HEK293 (cell line): ENCODE measurements around the gene TMEM42.

ENCODE experiments used
- CTCF ChIA-PET: fragments of 350-600 bp; formaldehyde crosslinking; extraction: SDS; loops from one replicate; lab custom pipeline; 2021; ENCODE audit warnings: antibody characterized with exemption; lab: Yijun Ruan, JAX
- POLR2A ChIA-PET: fragments of 300-600 bp; formaldehyde crosslinking; extraction: SDS; loops from one replicate; lab custom pipeline; 2020; ENCODE audit warnings: antibody characterized with exemption, inconsistent platforms; lab: Yijun Ruan, JAX
- H3K27ac ChIP-seq: fragments of 200-500 bp; sonication (Bioruptor generic); 2 replicates; pipeline ENCODE4 v1.5.1; 2014; ENCODE audit warnings: low read depth, low read length, control low read depth, inconsistent platforms; ENCODE audit errors: extremely low read depth
- H3K36me3 ChIP-seq, 2 experiments: fragments of 200-500 bp in 1 of 2; sonication (Bioruptor generic) in 1 of 2; 1 replicate in 1 of 2; 2 replicates in 1 of 2; pipeline ENCODE4 v1.5.1; 2014 to 2017; ENCODE audit warnings: inconsistent platforms in 2 of 2, low read length in 2 of 2; ENCODE audit not compliant: control insufficient read depth in 2 of 2, insufficient read depth in 1 of 2
- H3K4me1 ChIP-seq: fragments of 200-500 bp; sonication (Bioruptor generic); 2 replicates; pipeline ENCODE4 v1.5.1; 2014; ENCODE audit warnings: mild to moderate bottlenecking, low read length, inconsistent platforms; ENCODE audit not compliant: control insufficient read depth, insufficient read depth
- H3K4me3 ChIP-seq: 2 replicates; pipeline ENCODE4 v1.5.1; 2011; ENCODE audit warnings: low read depth, mild to moderate bottlenecking, control low read depth, low read length, moderate library complexity
- H3K9me3 ChIP-seq: fragments of 200-500 bp; sonication (Bioruptor generic); 2 replicates; pipeline ENCODE4 v1.5.1; 2014; ENCODE audit warnings: low read depth, low read length, inconsistent platforms; ENCODE audit not compliant: control insufficient read depth, insufficient read depth
- EGR2 ChIP-seq: fragments of 450-650 bp; formaldehyde crosslinking; IDR thresholded peaks from 2 replicates; pipeline ENCODE4 v1.5.1; 2016; ENCODE audit warnings: low read depth, missing biosample characterization, missing genetic modification characterization
- GLI2 ChIP-seq: fragments of 450-650 bp; formaldehyde crosslinking; IDR thresholded peaks from 2 replicates; pipeline ENCODE4; 2017; ENCODE audit warnings: missing biosample characterization, missing genetic modification characterization, low read depth, borderline replicate concordance
- HOXC10 ChIP-seq: sonication (generic); formaldehyde crosslinking; IDR thresholded peaks from 2 replicates; pipeline ENCODE4 v1.8.1; 2023; ENCODE audit warnings: mild to moderate bottlenecking, missing genetic modification reagents
- KLF1 ChIP-seq: fragments of 450-650 bp; formaldehyde crosslinking; IDR thresholded peaks from 2 replicates; pipeline ENCODE4 v1.5.1; 2016; ENCODE audit warnings: missing biosample characterization, missing genetic modification characterization
- WT1 ChIP-seq: fragments of 450-650 bp; formaldehyde crosslinking; IDR thresholded peaks from 2 replicates; pipeline ENCODE4 v1.5.1; 2016; ENCODE audit warnings: missing biosample characterization, missing genetic modification characterization
- YY2 ChIP-seq: fragments of 450-650 bp; formaldehyde crosslinking; IDR thresholded peaks from 2 replicates; pipeline ENCODE4 v1.5.1; 2016; ENCODE audit warnings: missing biosample characterization, missing genetic modification characterization
- ZBTB1 ChIP-seq: fragments of 450-650 bp; formaldehyde crosslinking; IDR thresholded peaks from 2 replicates; pipeline ENCODE4 v1.5.1; 2016; ENCODE audit warnings: missing biosample characterization, missing genetic modification characterization
- ZBTB20 ChIP-seq: fragments of 450-650 bp; formaldehyde crosslinking; IDR thresholded peaks from 2 replicates; pipeline ENCODE4 v1.5.1; 2016; ENCODE audit warnings: missing biosample characterization, missing genetic modification characterization
- ZNF10 ChIP-seq: fragments of 450-650 bp; formaldehyde crosslinking; IDR thresholded peaks from 2 replicates; pipeline ENCODE4 v1.5.1; 2017; ENCODE audit warnings: missing biosample characterization, missing genetic modification characterization
- ZNF132 ChIP-seq: fragments of 450-650 bp; formaldehyde crosslinking; IDR thresholded peaks from 2 replicates; pipeline ENCODE4 v1.5.1; 2017; ENCODE audit warnings: missing biosample characterization, missing genetic modification characterization, borderline replicate concordance
- ZNF138 ChIP-seq: fragments of 450-650 bp; formaldehyde crosslinking; IDR thresholded peaks from 2 replicates; pipeline ENCODE4 v1.5.1; 2016; ENCODE audit warnings: missing biosample characterization, missing genetic modification characterization, borderline replicate concordance
- ZNF146 ChIP-seq: fragments of 450-650 bp; formaldehyde crosslinking; IDR thresholded peaks from 2 replicates; pipeline ENCODE4 v1.5.1; 2016; ENCODE audit warnings: missing biosample characterization, missing genetic modification characterization
- ZNF202 ChIP-seq: fragments of 450-650 bp; formaldehyde crosslinking; IDR thresholded peaks from 2 replicates; pipeline ENCODE4 v1.5.1; 2016; ENCODE audit warnings: missing biosample characterization, missing genetic modification characterization, borderline replicate concordance
- ZNF24 ChIP-seq: fragments of 450-650 bp; formaldehyde crosslinking; IDR thresholded peaks from 2 replicates; pipeline ENCODE4 v1.5.1; 2016; ENCODE audit warnings: missing biosample characterization, missing genetic modification characterization
- ZNF274 ChIP-seq, 2 experiments: fragments of 200-500 bp in 1 of 2; fragments of 450-650 bp in 1 of 2; sonication (Bioruptor generic) in 1 of 2; formaldehyde crosslinking in 1 of 2; IDR thresholded peaks; 2 replicates each; pipeline versions ENCODE4 v1.5.1 to v1.6.1; 2014 to 2016; ENCODE audit warnings: borderline replicate concordance in 1 of 2, inconsistent platforms in 1 of 2, low read length in 1 of 2, missing biosample characterization in 1 of 2, missing genetic modification characterization in 1 of 2
- ZNF302 ChIP-seq: fragments of 450-650 bp; formaldehyde crosslinking; IDR thresholded peaks from 2 replicates; pipeline ENCODE4 v1.5.1; 2016; ENCODE audit warnings: missing biosample characterization, missing genetic modification characterization, low read depth
- ZNF37A ChIP-seq: fragments of 450-650 bp; IDR thresholded peaks from 2 replicates; pipeline ENCODE4 v1.5.1; 2018; ENCODE audit warnings: missing biosample characterization, missing genetic modification characterization
- ZNF433 ChIP-seq: fragments of 450-650 bp; formaldehyde crosslinking; IDR thresholded peaks from 2 replicates; pipeline ENCODE4 v1.5.1; 2016; ENCODE audit warnings: missing biosample characterization, missing genetic modification characterization, low read depth
- ZNF488 ChIP-seq: fragments of 450-650 bp; formaldehyde crosslinking; IDR thresholded peaks from 2 replicates; pipeline ENCODE4 v1.5.1; 2016; ENCODE audit warnings: missing biosample characterization, missing genetic modification characterization
- ZNF501 ChIP-seq: fragments of 450-650 bp; formaldehyde crosslinking; IDR thresholded peaks from 2 replicates; pipeline ENCODE4 v1.5.1; 2016; ENCODE audit warnings: missing biosample characterization, missing genetic modification characterization
- ZNF510 ChIP-seq: fragments of 450-650 bp; formaldehyde crosslinking; IDR thresholded peaks from 2 replicates; pipeline ENCODE4 v1.5.1; 2018; ENCODE audit warnings: mild to moderate bottlenecking, missing genetic modification characterization, missing biosample characterization; ENCODE audit not compliant: insufficient replicate concordance
- ZNF514 ChIP-seq: fragments of 450-650 bp; formaldehyde crosslinking; IDR thresholded peaks from 2 replicates; pipeline ENCODE4 v1.5.1; 2016; ENCODE audit warnings: missing biosample characterization, missing genetic modification characterization
- ZNF544 ChIP-seq: fragments of 450-650 bp; formaldehyde crosslinking; IDR thresholded peaks from 2 replicates; pipeline ENCODE4 v1.5.0; 2017; ENCODE audit warnings: missing biosample characterization, missing genetic modification characterization
- ZNF560 ChIP-seq: fragments of 450-650 bp; formaldehyde crosslinking; IDR thresholded peaks from 2 replicates; pipeline ENCODE4 v1.5.1; 2017; ENCODE audit warnings: missing biosample characterization, missing genetic modification characterization, borderline replicate concordance
- ZNF596 ChIP-seq: fragments of 450-650 bp; IDR thresholded peaks from 2 replicates; pipeline ENCODE4 v1.5.0; 2018; ENCODE audit warnings: missing biosample characterization, mild to moderate bottlenecking, missing genetic modification characterization, moderate library complexity
- ZNF629 ChIP-seq: fragments of 450-650 bp; formaldehyde crosslinking; IDR thresholded peaks from 2 replicates; pipeline ENCODE4 v1.5.1; 2017; ENCODE audit warnings: missing biosample characterization, missing genetic modification characterization
- ZNF692 ChIP-seq: fragments of 450-650 bp; formaldehyde crosslinking; IDR thresholded peaks from 2 replicates; pipeline ENCODE4 v1.5.1; 2016; ENCODE audit warnings: missing biosample characterization, missing genetic modification characterization
- ZNF768 ChIP-seq: fragments of 450-650 bp; formaldehyde crosslinking; IDR thresholded peaks from 2 replicates; pipeline ENCODE4 v1.5.1; 2018; ENCODE audit warnings: missing biosample characterization, mild to moderate bottlenecking, missing genetic modification characterization
- TF ChIP-seq, protein P1 (sequence below): fragments of 450-650 bp; formaldehyde crosslinking; IDR thresholded peaks from 2 replicates; pipeline ENCODE4 v1.5.1; 2016; ENCODE audit warnings: missing biosample characterization, missing genetic modification characterization
- TF ChIP-seq, protein P2 (sequence below): fragments of 450-650 bp; formaldehyde crosslinking; IDR thresholded peaks from 2 replicates; pipeline ENCODE4 v1.5.1; 2017; ENCODE audit warnings: missing biosample characterization, mild to moderate bottlenecking, missing genetic modification characterization, moderate library complexity

Gene TMEM42

DNA sequence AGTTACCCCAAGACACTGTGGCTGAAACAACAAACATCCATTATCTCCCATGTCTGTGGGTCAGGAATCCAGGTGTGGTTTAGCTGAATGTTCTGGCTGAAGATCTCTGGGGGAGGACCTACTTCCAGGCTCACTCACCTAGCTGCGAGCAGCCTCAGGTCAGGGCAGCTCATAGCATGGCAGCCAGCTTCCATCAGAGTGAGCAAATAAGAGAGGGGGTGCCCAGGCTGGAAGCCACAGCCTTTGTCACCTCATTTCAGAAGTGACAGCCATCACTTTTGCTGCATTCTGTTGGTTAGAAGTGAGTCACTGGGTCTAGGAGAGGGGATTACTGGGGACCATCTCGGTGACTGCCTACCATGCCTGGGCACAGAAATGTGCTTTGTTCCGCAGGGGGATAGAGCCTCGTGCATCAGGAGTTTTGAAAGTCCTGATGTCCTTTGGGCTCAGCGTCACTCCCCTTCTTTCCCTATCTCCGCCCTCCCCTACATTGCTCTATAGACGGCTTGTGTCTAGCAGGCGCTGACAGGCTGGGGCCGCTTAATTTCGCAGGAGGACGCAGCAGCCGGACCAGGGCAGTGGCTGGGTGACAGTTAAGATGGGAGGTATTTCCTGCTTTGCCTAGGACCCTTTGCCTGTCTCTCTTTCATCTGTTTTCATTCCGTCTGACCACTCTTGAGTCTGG lies 38.1 kb downstream of the TMEM42 start (continued):
- no peak for TF ChIP-seq ZNF488 (tag by site-specific recombination)
- TF ChIP-seq YY2 (tag by site-specific recombination): no peak

- no peak for TF ChIP-seq ZNF132 (tag by site-specific recombination)
- no peak for TF ChIP-seq ZNF24 (tag by site-specific recombination)
- TF ChIP-seq ZNF501 (tag by site-specific recombination): no peak
- no peak for TF ChIP-seq WT1 (tag by site-specific recombination)
- no peak for TF ChIP-seq ZNF37A
- no peak for TF ChIP-seq EGR2 (tag by site-specific recombination)
- no peak for TF ChIP-seq ZNF433 (tag by site-specific recombination)
- no peak for TF ChIP-seq ZNF202 (tag by site-specific recombination)
- no peak for TF ChIP-seq ZNF596
- no peak for TF ChIP-seq ZNF629
- no peak for TF ChIP-seq ZNF692
- TF ChIP-seq, protein P1, sequence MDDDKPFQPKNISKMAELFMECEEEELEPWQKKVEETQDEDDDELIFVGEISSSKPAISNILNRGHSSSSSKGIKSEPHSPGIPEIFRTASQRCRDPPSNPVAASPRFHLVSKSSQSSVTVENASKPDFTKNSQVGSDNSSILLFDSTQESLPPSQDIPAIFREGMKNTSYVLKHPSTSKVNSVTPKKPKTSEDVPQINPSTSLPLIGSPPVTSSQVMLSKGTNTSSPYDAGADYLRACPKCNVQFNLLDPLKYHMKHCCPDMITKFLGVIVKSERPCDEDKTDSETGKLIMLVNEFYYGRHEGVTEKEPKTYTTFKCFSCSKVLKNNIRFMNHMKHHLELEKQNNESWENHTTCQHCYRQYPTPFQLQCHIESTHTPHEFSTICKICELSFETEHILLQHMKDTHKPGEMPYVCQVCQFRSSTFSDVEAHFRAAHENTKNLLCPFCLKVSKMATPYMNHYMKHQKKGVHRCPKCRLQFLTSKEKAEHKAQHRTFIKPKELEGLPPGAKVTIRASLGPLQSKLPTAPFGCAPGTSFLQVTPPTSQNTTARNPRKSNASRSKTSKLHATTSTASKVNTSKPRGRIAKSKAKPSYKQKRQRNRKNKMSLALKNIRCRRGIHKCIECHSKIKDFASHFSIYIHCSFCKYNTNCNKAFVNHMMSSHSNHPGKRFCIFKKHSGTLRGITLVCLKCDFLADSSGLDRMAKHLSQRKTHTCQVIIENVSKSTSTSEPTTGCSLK (tag by site-specific recombination): no peak
- TF ChIP-seq ZNF514: no peak
- TF ChIP-seq ZNF768 (tag by site-specific recombination): no peak
- no peak for TF ChIP-seq ZNF146 (tag by site-specific recombination)
- TF ChIP-seq ZBTB1 (tag by site-specific recombination): no peak
- Histone ChIP-seq H3K4me1 (no peaks in the 10 kb centered on the region), H3K36me3 (no peaks in the 10 kb centered on the region), H3K9me3 (no peaks in the 10 kb centered on the region), H3K4me3 (no peak overlapping the region), H3K27ac (no peak overlapping the region)
- ChIA-PET POLR2A (no interaction called here), CTCF (no interaction called here)
These were observed 40.9 kb downstream of the TMEM42 start for GRCh38 chr3:44902628-44903027.

DNA sequence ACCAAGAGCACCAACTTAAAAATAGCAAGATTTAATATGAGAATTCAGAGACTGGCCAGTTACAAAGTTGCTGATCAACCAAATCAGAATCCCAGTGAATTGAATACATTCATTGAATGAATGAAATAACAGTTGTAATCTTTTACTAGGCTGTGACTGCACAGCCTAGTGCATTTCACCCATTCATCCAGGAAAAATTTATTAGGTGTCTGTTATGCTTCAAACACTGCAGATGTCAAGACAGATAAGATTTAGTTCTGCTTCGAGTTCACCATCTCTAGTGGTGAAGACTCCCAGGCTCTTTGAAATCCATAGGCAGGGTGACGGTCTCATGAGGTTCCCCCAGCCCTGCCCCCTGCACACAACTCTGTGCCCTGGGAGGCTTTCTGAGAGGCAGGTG lies 41.6 kb downstream of the TMEM42 start:
- Histone ChIP-seq H3K9me3 (no peaks in the 10 kb centered on the region), H3K36me3 (no peaks in the 10 kb centered on the region), H3K27ac (no peak overlapping the region), H3K4me3 (no peak overlapping the region), H3K4me1 (no peaks in the 10 kb centered on the region)
- ChIA-PET CTCF (no interaction called here), POLR2A (no interaction called here)
- TF ChIP-seq KLF1 (tag by site-specific recombination) (no peak), ZNF10 (tag by site-specific recombination) (no peak), ZNF560 (tag by site-specific recombination) (no peak), ZNF302 (tag by site-specific recombination) (no peak), ZNF138 (no peak), ZNF510 (tag by site-specific recombination) (no peak), ZNF37A (no peak), HOXC10 (CRISPR knock-in tag) (no peak), ZBTB20 (tag by site-specific recombination) (no peak), ZNF544 (tag by site-specific recombination) (no peak), ZNF274 (IDR thresholded peaks at IDR 0.05; ENCODE audit: low read length) (no peak), ZNF274 (tag by site-specific recombination; IDR thresholded peaks at IDR 0.05; ENCODE audit: borderline replicate concordance) (no peak), GLI2 (no peak)
- TF ChIP-seq, protein P2, sequence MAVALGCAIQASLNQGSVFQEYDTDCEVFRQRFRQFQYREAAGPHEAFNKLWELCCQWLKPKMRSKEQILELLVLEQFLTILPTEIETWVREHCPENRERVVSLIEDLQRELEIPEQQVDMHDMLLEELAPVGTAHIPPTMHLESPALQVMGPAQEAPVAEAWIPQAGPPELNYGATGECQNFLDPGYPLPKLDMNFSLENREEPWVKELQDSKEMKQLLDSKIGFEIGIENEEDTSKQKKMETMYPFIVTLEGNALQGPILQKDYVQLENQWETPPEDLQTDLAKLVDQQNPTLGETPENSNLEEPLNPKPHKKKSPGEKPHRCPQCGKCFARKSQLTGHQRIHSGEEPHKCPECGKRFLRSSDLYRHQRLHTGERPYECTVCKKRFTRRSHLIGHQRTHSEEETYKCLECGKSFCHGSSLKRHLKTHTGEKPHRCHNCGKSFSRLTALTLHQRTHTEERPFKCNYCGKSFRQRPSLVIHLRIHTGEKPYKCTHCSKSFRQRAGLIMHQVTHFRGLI (tag by site-specific recombination): no peak
